CD4-positive, alpha-beta T cell treated with Interleukin-21 for 1 hour (primary cell): ENCODE results near the gene ITGA2B.
"Not testable (repeated sequence)": the region's sequence is repeated elsewhere in the genome, so short reads cannot be mapped to it uniquely, and the experiment has no call there.

Experiments used
- DNase-seq: peaks from one replicate; pipeline ENCODE4 v3.0.0-alpha.2; 2020

The ITGA2B gene

DNA sequence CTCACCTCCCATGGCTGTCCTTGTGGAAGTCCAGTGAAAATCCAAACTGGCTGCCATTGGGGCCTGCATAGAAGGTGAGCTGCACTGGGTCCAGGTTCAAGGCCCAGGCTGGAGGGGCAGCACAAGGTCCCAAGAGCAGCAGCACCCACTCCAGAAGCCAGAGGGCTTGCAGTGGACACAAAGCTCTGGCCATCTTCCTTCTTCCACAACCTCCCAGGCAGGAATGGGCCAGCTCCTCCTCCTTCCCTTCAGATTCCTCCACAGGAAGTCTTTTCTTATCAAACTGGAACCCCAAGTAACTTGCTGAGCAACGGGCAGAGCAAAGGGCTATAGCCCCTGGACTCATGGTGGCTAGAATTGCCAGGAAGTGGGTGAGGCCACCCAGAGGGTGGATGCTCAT is at the start of gene ITGA2B:
Gene ITGA2B, minus strand, starts transcription at position 369 of the 400 bp plus-strand sequence. Its CDS starts 176 bp downstream, at position 193.
- no peak for DNase-seq

DNA sequence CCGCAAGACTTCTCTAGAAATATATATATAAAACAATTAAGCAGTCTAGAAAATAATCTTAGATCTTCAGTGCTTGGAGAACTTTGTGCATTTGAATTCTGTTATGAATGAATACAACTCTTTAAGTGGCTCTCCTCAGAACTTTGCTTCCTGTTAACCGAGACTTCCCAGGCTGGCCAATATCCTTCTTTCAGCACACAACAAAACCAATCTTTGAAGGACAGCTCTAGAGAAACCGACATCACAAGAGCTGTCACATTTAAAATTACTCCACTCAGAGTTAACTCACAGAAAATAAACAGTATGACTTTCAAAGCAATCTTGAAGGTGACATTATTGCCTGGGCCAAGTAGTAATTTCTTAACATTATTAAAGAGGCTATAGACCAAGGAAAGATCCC is 49.7 kb upstream of the ITGA2B start:
- DNase-seq: no peak

DNA sequence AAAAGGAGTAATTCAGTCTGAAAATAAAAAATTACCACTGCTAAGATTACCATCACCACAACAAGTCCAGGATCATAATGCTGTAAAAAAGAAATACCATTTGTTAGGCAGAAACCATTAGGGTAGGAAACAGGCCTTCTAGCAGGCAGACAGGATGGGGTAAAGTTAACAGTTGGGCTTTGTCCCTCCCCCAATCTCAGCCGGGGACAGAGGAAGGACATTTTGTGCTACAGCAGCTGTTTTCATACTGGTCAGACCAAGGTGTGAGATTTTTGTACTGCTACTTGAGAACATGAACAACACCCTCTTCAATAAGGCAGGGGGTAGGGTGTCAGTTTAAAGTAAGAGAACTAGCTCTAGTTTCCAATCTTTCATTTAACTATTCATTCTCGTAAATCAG is 49.2 kb upstream of the ITGA2B start:
- DNase-seq: peak; percentile 27

DNA sequence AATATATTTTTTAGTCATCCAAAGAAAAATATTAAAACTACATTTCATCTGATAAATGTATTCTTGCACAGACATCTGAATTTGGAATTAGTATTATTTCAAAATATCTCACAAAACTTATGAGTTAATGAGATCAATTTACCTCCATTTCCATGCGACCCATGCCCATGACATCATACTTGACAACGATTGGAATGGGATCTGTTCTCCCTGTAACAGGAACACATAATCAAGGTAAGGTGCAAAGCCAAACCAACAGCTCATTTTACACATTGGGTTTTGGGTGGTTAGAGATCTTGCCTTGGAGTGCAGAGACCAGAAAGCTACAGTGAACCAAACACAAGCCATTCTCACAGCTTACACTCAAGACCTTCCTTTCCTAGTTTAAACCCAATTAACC is 46.9 kb upstream of the ITGA2B start:
- DNase-seq: no peak

DNA sequence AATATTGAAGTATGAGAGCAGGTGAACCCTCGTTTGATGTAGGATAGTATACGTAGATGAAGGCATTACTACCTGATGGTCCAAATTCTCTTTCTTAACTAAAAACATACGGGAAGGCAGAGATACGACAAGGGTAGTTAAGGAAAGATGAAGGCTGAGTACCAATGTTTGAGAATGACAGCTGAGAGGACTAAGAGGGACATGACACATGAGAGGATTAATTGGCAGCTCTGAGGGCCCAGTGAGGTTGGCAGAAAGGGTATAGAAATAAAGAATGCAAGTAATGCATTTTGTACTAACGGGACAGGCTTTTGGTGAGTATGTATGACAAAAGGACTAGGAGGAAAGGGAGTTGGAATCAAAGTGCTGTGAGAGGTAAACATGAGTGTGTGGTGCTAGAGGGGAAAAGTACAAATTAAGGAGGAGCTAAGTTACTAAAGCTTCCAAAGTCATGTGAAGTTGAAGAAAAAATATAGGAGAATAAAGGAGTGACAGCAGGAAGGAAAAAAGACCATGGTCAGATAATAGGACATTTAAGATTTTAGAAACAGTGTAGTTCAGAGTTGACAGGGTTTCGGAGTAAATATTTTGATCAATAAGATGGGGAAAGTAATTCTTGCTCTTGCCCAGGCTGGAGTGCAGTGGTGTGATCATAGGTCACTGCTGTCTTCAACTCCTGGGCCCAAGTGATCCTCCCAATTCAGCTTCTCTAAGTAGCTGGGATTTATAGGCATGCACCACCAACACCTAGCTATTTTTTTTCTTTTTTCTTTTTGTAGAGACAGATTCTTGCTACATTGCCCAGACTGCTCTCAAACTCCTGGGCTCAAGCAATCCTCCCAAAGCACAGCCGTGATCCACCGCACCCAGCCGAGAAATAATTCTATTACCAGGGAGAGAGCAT is 43.1 kb upstream of the ITGA2B start:
- no peak for DNase-seq

DNA sequence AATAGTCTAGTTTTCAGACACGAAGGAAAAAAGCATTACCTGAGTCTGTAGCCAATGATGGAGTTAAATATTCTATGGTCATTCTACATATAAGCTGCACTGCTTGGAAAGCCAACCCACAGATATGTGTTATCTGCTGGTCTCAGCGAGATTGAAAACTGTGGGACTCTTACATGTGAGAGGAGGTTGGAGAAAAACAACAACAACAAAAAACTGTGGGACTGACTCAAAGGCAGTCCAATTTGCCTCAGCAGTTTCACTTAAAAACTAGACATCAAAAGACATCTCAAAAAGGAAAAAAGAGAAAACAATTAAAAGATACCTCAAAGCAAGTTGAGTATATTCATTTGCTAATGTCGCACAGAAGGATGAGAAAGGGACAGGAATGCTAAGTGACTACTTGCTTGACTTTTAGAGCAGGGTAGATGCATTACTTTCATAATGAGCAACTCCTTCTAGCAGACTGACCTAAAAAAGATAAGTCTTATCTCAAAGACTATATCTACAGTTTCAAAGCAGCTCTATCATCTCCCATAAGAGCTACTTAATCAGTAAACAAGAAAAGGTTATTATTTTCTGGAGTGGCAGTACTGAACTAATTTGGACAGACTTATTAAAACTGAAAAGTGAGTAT is 35.5 kb upstream of the ITGA2B start:
- DNase-seq: no peak

DNA sequence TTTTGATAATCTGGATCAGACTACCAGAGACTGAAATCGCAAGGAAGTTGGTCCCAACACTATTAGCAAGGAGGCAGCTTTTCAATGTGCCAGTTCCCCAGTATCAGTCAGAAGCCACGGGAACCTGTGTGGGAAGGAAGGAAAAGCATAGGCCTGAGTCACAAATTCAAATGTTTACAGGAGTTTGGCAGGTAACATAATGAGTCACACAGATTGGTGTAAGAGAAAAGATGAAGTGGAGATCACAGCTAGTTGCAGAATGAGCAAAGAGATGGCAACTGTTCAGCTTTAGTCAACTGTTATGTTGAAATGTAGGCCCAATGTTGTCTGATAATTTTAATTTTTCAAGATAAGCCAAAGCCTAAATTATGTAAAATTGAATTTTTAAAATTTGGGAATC is 28.1 kb upstream of the ITGA2B start:
- no peak for DNase-seq

DNA sequence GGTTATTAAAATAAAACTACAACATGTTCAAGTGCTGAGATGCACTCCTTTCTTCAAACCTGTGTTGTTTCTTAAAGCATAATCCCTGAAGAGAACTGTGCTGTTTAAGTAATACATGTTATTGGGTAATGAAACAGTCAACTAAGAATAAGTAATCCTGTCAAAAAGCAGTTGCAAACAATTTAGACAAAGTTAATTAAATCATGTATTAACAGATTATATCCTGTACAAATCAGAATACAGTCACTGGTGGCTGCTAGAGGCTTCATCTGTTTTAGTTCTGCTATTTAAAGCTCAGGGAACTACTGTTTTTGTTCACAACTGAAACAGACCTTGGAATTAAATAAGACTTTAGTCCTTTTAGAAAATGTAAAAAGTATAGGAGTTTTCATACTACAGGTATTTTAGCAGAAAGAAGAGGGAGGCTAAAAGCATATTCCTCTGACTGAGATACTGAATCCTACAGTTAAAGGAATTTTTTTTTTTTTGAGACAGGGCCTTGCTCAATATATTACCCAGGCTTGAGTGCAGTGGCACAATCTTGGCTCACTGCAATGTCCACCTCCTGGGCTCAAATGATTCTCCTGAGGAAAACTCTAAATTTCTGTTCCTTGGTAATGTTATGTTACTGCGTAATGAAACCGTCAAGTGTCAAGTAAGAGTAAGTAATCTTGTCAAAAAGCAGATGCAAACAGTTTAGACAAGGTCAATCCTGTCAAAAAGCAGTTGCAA is 27.3 kb upstream of the ITGA2B start:
- no peak for DNase-seq

DNA sequence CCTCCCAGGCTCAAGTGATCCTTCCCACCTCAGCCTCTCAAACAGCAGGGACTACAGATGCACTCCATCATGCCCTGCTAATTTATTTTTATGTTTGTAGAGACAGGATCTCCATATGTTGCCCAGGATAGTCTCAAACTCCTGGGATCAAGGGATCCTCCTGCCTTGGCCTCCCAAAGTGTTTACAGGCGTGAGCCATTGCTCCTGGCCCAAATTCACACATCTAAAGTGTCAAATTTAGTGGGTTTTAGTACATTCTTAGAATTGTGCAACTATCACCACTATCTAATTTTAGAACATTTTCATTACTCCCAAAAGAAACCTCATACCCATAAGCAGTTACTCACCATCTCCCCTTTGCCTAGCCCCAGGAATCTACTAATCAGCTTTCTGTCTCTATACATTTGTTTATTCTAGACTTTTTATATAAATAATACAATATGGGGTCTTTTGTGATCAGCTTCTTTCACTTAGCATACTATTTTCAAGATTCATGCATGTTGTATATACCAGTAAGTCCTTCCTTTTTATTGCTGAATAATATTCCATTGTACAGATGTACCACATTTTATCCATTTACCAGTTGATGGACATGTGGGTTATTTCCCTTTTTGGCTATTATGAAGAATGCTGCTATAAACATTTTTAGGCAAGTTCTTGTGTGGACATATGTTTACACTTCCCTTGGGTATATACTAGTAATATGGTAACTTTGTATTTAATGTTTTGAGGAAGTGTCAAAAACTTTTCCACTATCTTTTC is 25.1 kb upstream of the ITGA2B start:
- no peak for DNase-seq

DNA sequence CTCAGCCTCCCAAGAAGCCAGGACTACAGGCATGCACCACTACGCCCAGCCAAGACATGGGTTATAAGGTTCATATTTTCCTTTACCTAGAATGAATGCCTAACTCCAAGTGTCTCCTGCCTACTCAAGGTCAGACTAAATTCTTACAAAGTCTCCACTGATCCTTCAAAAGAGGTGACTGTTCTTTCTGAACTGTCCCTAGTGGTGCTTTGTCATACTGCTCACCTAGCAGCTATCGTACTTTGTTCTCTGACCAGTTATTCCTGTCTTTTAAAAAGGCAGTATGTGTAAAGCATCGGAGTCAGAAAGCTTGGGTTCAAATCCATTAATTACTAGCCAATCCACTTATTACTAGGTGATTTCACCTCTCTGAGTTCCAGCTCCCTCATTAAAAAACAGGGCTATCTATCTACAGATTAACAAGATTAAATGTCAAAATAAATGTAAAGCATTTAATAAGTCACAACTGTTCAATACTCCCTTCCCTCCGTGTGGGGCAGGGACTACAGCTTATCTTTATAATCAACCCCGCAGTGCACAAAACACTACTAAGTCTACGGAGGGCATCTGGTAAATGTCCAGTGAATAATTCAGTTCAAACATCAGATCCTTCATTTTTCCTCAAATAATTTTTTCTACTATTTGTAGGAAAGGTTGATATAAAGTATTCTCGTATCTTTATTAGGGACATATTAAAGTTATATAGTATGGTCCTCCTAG is 20.0 kb upstream of the ITGA2B start:
- no peak for DNase-seq

DNA sequence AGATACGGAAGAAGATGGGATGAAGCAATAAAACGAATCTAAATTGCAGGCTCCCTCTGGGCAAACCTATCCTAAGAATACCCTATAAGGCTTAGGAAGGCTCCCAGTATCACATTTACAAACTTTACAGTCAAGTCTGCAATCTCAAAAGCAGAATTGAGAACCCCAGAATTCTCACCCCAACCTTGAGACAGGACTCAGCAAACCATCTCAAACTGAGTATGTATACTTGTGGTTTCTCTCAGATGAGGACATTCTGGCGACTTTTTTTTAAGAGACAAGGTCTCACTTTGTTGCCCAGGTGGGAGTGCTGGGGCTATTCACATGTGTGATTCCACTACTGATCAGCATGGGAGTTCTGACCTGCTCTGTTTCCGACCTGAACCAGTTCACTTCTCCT is 19.3 kb upstream of the ITGA2B start:
- no peak for DNase-seq

DNA sequence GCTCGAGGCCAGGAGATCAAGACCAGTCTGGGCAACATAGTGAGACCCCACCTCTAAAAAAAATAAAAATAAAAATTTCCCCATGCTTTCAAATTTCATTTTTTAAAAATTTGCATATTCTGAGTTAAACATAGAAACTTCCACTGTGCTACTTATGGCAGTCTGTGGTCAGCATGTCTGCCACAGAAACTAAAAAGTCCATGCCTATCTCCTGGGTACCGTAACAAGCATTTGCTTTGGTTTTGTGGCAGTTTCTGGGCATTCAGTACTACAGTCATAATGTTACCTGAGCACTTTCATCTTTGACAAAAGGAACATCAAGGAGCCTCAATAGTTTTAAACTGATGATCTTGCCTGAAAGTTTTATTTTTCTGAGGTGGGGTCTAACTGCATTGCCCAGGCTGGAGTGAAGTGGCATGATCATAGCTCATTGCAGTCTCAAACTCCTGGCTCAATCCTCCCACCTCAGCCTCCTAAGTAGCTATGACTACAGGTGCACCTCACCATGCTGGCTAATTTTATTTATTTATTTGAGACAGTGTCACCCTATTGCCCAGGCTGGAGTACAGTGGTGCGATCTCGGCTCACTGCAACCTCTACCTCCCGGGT is 13.2 kb upstream of the ITGA2B start:
- no peak for DNase-seq

DNA sequence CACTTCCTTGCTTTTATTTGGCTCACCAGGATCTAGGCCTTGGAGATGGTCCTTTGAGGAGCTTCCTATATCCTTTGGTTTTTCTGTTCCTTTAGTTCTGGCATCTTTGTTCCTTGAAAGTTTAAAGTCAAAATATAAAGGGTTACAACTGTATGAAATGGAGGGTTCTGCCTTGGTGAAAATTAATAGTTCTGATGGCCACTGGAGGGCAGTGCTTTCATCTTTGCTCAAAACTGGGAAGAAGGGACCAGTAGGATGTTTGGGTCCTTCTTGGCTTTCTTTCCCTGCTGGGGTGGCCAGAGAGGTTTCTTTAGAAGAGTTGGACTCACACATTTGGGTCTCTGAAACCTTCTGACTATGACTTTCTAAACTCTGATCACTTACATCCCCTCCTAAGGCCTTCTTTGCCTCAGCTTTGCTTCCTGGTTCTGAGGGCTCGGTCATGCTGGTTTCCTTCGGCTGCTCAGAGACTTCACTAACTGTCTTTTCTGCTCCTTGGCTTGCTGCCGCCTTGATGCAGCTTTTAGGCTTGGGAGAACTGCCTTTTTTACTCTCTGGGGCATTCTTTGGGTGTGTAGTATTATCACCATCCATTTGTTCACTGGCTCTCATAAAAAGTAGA is 10.9 kb upstream of the ITGA2B start:
- DNase-seq: no peak

DNA sequence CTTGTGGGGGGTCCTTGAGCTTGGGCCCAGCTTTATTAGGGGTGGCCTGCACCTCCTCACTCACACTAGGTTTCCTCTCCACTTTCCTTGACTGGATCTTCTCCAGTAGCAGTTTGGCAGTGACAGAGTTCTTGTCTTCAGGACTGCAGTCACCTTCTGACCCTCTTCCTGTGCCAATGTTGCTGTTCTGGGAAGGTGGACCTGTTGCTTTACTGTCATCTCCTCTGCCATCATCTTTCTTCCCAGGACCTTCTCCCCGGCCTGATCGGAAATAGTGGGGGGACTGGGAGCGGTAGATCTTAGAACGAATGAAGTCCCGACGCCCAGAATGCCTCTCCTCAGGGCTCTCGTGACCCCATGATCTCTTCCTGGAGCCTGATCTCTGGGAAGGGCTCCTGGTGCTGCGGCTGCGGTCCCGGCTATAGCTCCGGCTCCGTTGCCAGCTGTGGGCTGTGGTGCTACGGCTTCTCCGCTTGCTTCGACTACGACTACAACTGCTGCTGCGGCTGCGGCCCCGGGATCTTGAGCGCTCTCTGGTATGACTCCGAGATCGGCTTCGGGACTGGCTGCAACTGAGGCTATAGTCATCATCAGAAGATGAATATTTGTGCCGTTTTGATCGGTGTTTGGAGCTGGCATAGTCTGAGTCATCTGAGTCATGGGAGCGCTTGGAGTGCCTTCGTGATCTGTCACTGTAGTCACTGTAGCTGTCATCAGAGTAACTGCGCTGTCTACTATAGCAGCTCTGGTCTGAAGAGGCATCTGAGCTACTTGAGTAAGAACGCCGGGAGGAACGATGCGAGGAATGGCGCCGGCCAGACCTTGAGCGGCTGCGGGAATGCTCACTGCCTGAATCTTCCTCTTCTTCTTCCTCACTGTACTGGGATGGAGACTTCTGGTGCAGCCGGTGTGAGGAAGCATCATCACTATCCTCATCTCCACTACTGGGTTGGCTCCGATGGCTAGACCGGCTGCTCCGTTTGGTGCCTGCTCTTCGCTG is 9.5 kb upstream of the ITGA2B start:
- DNase-seq: no peak

DNA sequence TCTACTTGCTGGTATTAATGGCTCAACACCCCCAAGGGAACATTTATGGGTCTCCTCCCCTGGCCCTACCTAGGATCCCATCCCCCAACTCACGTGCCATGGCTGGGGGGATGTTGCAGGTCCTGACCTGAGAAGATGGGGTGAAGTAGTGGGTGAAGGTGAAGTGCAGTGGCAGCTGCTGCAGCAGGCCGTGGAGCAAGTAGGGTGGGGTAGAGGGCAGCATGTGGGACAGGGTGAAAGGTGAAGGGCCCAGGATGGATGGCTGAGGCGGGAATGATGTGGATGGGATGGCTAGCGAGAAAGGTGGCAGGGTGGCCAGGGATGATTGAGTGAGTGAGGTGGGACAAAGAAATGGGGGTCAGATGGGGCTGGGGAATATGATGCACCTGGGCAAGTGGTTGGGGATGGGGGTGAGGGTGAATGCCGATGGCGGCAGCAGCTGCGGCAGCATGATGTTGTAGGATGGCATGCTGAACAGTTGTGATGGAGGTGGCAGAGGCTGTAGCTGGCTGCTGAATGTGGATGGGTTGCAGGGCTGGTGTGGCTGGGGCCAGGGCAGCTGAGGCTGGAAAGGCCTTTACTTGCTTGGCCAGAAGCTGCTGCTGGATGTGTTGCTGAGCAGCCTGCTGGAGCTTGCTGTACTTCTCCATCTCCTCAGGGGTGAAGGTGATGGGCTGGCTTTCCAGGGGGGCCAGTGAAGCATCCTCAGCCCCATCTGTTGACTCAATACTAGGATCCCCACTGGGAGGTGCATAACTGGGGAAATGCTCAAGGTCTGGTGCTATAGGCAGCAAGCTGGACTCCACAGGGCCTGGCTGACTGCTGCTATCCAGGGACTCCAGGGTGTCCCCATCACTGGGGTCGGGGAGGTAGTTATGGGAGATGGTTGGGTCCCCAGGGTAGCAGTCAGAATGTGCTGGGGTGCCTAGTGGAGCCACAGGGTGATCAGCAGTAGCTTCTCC is 8.3 kb upstream of the ITGA2B start:
- no peak for DNase-seq

DNA sequence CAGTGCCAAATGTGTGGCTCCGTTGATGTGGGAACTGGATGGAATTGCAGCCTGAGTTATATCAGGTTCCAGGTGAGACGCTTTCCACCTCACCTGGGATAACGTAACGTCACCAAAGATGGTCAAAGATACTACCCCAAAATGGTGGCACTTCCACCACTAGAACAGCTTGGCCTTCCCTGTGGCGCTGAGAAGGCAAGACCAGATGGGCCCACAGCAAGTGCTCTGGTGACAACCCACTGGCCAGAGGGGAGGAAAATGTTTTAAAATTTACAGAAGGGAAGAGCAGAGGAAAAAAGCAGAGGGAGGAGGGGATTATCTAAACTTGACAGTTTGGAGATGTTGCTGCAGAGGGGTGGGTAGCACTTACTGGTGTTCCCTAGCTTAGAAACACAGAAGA is 7.5 kb upstream of the ITGA2B start:
- DNase-seq: no peak

DNA sequence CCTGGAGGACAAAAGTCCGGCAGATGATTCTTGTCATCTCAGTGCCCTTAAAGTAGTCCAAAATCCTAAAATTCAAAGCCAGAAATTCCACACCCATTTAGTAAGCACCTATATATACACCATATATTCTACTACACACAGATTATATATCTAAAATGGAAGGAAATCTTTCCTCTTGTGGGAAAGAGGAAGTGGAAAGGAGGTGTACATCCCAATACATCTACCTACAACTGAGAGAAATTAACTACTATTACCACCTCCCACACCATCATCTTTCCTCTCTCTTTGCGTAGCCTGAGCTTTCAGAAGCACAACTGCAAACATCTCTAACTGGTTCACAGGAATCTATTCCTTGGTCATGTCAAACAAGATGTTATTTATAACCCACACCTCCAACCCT is 5.4 kb upstream of the ITGA2B start:
- no peak for DNase-seq

DNA sequence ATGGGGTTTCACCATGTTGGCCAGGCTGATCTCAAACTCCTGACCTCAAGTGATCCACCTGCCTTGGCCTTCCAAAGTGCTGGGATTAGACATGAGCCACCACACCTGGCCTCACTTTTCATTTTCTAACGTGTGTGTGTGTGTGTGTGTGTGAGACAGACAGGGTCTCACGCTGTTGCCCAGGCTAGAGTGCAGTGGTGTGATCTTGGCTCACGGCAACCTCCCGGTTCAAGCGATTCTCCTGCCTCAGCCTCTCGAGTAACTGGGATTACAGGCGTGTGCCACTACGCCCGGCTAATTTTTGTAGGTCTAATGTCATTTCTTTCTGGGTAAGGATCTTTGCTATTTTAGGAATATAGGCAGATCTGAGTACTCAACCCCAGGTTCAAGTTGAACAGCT is 4.7 kb upstream of the ITGA2B start:
- not testable (repeated sequence) for DNase-seq
